IgD-negative memory B cell (primary cell): Measurements from ENCODE around the gene ATP8B3. TPM values are rescaled to one million over a fixed set of nuclear protein-coding genes. Genes with fewer than 3 reads are reported as not detected.

Experiments used
- H3K27ac Mint-ChIP-seq, 3 donors: one replicate each; pipeline ENCODE4 v1.8.0; 2020 to 2022; ENCODE audit warnings: mild to moderate bottlenecking in 3 of 3, mixed read lengths in 3 of 3, moderate library complexity in 1 of 3
- H3K27me3 Mint-ChIP-seq: one replicate; pipeline ENCODE4 v1.8.0; 2021; ENCODE audit warnings: mixed read lengths
- H3K36me3 Mint-ChIP-seq: one replicate; pipeline ENCODE4 v1.8.0; 2020; ENCODE audit warnings: mild to moderate bottlenecking, mixed read lengths
- H3K4me1 Mint-ChIP-seq, 3 donors: one replicate each; pipeline ENCODE4 v1.8.0; 2020 to 2022; ENCODE audit warnings: mixed read lengths in 3 of 3, mild to moderate bottlenecking in 1 of 3
- H3K4me3 Mint-ChIP-seq, 4 donors: one replicate each; pipeline ENCODE4 v1.8.0; 2020 to 2022; ENCODE audit warnings: mild to moderate bottlenecking in 4 of 4, mixed read lengths in 4 of 4, moderate library complexity in 3 of 4
- H3K9me3 Mint-ChIP-seq, 3 donors: one replicate each; pipeline ENCODE4 v1.8.0; 2020 to 2021; ENCODE audit warnings: mixed read lengths in 3 of 3, mild to moderate bottlenecking in 1 of 3
- polyA plus RNA-seq: library from polyadenylated mRNA; unstranded; fragments of 300-500 nt; fragmentation: Illumina TruSeq; gene quantifications from one replicate; pipeline ENCODE4 v1.2.3, GENCODE V29; 2021

The ATP8B3 gene
- polyA plus RNA-seq, 1 donor from 2014 or later: 1.2 TPM

DNA sequence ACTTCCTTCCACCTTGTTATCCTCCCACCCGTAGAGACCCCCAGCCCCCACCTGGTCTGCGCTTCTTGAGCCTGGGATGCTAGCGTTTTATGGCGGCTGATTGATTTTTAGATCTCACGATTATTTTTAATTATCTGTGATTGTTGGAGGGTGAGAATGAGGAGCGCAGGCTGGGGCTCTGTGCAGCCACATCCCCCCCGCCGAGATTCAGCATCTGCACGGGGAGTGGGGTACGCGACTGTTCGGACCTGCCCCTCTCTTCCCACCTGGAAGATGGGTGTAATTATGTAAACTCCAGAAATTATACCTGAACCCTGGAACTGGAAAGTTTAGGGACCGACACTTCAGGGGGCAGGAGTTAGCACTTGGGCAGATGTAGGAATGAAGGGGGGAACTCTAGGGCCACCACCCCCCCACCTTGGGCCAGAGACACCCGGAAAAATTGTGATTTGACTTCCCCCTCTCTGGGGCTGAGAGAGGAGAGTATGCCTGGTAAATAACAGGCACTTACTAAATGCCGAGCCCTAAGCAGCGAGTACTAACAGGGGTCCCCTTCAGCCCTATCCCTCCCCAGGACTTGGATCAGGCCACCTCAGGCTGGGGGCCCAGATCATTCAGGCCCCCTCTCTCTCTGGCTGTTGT, 60.6 kb downstream of the ATP8B3 start:
- peaks cover 0 to 14% (median 7%) of the 10 kb centered on the region in 3 donors for H3K4me1 Mint-ChIP-seq
- peak overlapping the region; percentile 69 to 96 (median 71) for H3K27ac Mint-ChIP-seq
- H3K36me3 Mint-ChIP-seq: no peaks in the 10 kb centered on the region

DNA sequence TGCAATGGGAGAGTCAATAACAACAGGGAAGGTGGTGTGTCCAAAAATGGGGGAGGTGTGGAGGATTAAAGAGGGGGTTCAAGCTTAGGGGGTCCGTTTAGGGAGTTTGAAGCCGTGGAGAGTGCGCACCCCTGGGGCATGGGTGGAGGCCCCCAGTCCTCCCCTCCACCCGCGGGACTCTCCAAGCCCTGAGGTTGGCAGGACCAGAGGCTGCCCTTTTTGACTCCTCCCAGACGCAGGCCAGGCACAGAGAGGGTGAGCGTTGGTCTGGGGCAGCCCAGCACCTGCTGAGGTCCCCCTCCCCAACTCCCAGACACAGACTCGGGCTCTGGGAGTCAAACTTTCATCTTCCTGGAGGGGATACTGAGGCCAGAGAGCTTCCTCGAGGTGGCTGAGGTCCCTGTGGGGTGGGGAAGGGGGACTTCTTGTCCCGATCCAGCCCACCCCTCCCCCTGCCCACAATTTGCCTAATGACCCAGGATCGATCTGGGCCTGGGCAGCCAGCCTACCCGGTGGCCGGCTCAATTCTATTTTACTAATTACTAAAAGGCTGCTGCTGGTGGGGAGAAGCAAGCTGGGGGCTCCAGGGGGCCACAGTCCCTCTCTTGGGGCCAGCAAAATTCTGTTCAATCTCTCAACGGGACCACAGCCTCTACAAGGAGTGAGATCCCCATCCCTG, 61.6 kb downstream of the ATP8B3 start:
- Mint-ChIP-seq H3K27me3 (peaks cover 26% of the 10 kb centered on the region), H3K9me3 (no peaks in the 10 kb centered on the region), H3K27ac (peak overlapping the region; percentile 39 to 96 (median 71)), H3K36me3 (no peaks in the 10 kb centered on the region), H3K4me3 (peak overlapping the region in 3 of 4 donors; percentile 12 to 80 (median 63)), H3K4me1 (peaks cover 0 to 13% (median 6%) of the 10 kb centered on the region in 3 donors)

More for the DNA sequence above, 60.6 kb downstream of the ATP8B3 start:
- H3K27me3 Mint-ChIP-seq: peaks cover 32% of the 10 kb centered on the region
- peak overlapping the region in 2 of 4 donors; percentile 57 to 80 for H3K4me3 Mint-ChIP-seq
- no peaks in the 10 kb centered on the region for H3K9me3 Mint-ChIP-seq

DNA sequence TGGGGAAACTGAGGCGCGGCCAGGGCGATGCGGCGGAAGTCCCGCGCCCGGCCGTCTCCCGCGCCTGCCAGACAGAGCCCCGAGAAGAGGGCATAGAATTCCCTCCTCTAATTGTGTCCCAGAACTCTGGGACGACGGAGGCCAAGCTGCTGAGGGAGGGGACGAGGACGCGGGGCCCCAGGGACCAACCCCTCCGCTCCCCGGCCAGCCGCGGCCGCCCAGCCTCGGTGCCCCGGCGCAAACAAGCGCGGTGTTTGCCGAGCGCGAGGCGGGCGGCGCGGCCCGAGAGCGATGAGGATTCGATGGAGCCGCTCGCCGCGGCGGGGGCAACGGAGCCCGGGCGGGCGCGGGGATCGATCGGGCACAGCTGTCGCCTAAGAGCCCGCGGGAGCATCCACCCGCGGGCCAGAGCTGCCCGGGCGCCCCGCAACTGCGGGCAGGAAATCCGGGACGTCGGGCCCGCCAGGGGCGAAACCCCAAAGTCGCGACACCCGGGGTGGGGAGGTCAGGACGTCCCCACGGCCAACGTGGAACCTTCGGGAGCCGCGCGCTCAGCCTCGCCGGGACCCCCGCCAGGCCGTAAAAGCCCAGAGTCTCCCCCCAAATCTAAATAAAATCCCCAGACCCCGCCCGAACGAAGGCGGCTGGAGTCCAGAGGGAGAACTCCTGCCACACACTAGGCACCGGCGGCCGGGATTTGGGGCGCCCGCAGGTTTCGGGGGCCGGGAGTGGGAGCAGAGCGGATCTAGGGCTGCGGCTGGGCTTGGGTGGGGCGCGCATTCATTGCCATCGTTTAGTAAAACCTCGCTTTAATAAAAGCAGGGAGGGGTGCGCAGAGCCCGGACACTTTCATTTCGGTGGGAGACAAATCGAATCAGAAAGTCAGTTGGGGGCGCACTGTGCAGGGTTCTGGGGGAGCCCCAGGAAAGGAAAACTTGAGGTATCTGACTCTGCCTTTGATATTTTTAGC, 62.4 kb downstream of the ATP8B3 start:
- H3K27ac Mint-ChIP-seq: peak overlapping the region in 2 of 3 donors; percentile 71 to 96
- no peaks in the 10 kb centered on the region for H3K9me3 Mint-ChIP-seq
- H3K36me3 Mint-ChIP-seq: no peaks in the 10 kb centered on the region
- H3K27me3 Mint-ChIP-seq: peaks cover 26% of the 10 kb centered on the region
- H3K4me3 Mint-ChIP-seq: peak overlapping the region; percentile 8 to 69 (median 63)
- H3K4me1 Mint-ChIP-seq: peaks cover 0 to 12% (median 6%) of the 10 kb centered on the region in 3 donors

DNA sequence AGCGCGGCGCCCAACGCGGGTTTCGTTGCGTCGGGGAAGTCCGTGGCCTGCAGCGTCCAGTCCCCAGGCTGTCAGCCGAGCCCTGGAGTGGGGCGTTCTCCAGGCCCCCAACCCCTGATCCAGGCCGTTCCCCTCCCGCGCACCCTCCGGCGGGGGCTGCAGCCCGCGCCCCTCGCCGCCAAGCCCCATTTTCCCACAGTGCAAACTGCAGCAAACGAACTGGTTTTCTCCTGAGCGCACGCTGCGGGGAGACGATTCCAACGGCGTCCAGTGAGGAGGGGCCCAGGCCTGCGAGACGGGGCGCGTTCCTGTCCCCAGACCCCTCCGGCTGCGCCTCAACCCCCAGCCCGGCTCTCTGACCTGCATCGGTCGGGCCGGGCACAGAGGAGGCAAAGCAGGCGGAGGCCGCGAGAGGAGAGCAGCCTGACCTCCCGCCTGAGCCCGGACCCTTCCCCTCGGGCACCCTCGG, 63.2 kb downstream of the ATP8B3 start:
- peak overlapping the region in 1 of 3 donors; percentile 7 for H3K27ac Mint-ChIP-seq
- H3K27me3 Mint-ChIP-seq: peaks cover 24% of the 10 kb centered on the region
- no peaks in the 10 kb centered on the region for H3K36me3 Mint-ChIP-seq
- H3K9me3 Mint-ChIP-seq: no peaks in the 10 kb centered on the region
- H3K4me3 Mint-ChIP-seq: peak overlapping the region in 1 of 4 donors; percentile 8
- peaks cover 0 to 12% (median 4%) of the 10 kb centered on the region in 3 donors for H3K4me1 Mint-ChIP-seq

DNA sequence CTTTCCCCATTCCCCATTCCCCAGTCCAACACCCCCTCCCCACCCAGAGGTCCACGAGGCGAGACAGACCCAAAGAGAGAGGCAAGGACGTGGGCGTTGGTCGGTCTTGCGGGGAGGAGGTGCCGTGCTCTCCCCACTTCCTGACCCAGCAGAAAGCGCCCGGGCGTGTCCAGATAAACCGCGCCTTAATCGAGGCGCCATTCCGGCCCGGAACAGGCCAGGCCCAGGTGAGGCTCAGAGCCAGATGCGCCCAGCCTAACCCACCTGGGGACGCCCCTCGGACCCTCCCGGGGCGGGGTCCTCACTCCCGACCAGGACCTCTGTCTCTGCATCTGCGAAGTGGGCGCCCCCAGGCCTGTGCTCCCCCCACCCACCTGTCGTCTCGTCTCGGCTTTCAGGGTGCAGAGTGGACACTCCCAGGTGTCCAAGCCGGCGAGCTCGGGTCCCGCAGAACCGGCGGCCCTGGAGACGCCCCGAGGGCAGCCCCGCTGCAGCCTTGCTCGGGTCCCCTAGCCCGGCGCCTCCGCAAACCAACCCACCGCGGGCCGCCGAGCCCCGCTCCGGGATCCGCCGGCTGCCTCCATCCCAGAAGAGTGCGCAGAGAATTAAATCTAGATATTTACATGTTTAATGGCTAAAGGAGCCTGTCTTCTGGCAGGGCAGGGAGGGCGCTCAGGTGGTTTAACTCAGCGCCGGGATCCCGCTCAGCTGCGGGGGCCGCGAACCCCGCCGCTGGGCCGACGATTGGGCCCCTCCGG, 63.8 kb downstream of the ATP8B3 start:
- Mint-ChIP-seq H3K4me1 (peaks cover 0 to 12% (median 4%) of the 10 kb centered on the region in 3 donors), H3K36me3 (no peaks in the 10 kb centered on the region), H3K27ac (peak overlapping the region in 2 of 3 donors; percentile 62 to 89), H3K27me3 (peaks cover 24% of the 10 kb centered on the region), H3K9me3 (no peaks in the 10 kb centered on the region), H3K4me3 (peak overlapping the region in 3 of 4 donors; percentile 58 to 91 (median 82))

DNA sequence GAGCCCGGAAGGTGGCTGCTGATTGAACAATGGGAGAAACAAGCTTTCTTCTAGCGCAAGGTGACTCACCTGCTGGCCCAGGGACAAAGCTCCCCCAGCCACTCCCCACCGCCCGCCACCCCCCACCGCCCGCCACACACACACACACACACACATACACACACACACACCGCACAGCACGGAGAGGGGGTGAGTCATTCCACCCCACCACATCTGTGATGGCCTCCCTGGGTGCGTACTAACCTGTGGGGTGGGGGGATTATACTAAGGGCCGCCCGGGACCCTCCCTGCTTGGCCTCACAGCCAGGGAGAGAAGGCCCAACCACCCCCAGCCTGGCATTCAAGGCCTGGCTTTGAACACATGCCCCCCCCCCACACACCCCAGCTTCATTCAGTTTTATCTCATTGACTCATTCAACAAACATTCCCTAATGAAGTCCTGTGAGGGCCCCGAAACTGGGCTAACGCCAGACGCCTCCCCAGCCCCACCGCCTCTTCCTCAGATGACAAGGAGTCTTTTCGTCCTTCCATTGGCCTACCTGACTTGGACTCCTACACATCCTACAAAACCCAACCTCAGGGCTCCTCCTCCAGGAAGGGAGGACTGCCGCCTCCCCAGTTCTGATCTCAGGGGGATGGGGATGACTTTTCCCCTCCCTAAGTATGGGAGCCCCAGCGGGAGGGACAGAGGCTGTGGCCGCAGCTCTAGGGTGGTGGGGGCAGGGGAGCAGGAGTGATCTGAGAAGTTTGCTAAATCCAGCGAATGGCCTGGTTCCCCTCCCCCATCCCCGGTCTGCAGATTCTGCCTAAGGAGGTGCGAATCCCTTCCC, 64.6 kb downstream of the ATP8B3 start:
- Mint-ChIP-seq H3K36me3 (no peaks in the 10 kb centered on the region), H3K9me3 (no peaks in the 10 kb centered on the region), H3K27ac (peak overlapping the region in 2 of 3 donors; percentile 62 to 89), H3K27me3 (peaks cover 24% of the 10 kb centered on the region), H3K4me3 (peak overlapping the region in 3 of 4 donors; percentile 58 to 91 (median 67)), H3K4me1 (peaks cover 0 to 12% (median 4%) of the 10 kb centered on the region in 3 donors)

DNA sequence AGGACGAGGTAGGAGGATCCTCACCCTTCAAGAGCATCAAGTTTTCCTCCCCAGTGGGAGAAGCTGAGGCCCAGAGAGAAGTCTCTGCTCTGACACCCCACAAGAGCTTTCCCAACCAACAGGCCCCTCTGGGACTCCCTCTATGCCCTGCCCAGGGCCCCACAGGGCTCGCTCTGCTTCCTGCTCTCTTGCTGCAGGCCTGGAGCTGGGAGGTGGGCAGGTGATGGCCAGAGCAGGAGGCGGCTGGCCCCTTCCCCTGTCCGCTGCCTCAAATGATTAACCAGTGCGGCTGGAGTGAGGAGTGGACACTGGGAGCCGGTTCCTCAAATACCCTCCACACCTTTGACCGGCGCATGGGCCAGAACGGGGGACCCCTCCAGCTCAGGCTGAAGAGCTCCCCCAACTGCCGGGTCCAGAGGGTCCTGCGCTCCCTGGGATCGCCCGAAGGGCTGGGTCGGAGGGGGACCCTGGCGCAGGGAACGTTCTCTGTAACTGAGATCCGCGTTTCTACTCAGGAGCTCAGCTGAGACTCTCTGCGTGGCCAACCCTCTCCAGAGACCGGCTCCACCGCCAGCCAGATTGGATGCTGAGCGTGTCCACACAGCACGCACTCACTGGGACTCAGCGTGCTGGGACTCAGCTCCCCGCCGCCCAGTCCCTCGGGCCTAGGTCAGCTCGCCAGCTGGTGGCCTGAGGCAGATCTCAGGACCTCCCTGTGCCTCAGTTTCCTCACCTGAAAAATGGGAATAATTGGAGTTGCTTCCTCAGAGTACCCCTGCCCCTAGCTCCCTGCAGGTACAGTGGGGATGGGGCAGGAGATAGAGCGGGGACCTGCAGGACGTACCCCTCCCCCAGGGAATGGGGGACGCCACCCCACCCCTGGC, 65.4 kb downstream of the ATP8B3 start:
- Mint-ChIP-seq H3K9me3 (peaks cover 0 to 1% (median 0%) of the 10 kb centered on the region in 3 donors), H3K27me3 (peaks cover 19% of the 10 kb centered on the region), H3K4me3 (peak overlapping the region in 2 of 4 donors; percentile 37 to 48), H3K4me1 (peaks cover 0 to 8% (median 3%) of the 10 kb centered on the region in 3 donors), H3K36me3 (no peaks in the 10 kb centered on the region), H3K27ac (peak overlapping the region in 1 of 3 donors; percentile 56)

DNA sequence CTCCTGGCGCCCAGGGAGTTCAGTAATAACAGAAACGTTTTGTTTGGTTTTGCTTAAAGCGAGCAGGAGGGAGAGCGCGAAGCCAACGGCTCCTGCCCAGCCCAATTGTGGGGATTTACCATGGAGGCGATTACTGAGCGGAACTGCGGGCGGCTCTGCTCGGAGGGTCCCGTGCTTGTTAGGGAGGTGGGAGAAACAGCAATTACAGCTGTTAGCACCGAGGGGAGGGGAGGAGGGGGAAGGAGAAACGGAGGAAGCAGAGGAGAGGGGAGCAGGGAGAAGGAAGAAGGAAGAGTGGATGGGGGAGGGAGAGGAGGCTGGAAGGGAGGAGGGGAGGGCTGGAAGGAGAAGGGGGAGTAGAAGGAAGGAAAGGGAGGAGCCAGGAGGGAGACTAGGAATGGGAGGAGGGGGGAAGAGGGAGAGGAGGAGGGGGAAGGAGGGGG, 66.5 kb downstream of the ATP8B3 start:
- peaks cover 0 to 8% (median 4%) of the 10 kb centered on the region in 3 donors for H3K4me1 Mint-ChIP-seq
- H3K9me3 Mint-ChIP-seq: peaks cover 0 to 4% (median under 1%) of the 10 kb centered on the region in 3 donors
- peaks cover 12% of the 10 kb centered on the region for H3K27me3 Mint-ChIP-seq
- H3K4me3 Mint-ChIP-seq: peak overlapping the region in 1 of 4 donors; percentile 67
- peak overlapping the region in 1 of 3 donors; percentile 56 for H3K27ac Mint-ChIP-seq
- H3K36me3 Mint-ChIP-seq: no peaks in the 10 kb centered on the region

DNA sequence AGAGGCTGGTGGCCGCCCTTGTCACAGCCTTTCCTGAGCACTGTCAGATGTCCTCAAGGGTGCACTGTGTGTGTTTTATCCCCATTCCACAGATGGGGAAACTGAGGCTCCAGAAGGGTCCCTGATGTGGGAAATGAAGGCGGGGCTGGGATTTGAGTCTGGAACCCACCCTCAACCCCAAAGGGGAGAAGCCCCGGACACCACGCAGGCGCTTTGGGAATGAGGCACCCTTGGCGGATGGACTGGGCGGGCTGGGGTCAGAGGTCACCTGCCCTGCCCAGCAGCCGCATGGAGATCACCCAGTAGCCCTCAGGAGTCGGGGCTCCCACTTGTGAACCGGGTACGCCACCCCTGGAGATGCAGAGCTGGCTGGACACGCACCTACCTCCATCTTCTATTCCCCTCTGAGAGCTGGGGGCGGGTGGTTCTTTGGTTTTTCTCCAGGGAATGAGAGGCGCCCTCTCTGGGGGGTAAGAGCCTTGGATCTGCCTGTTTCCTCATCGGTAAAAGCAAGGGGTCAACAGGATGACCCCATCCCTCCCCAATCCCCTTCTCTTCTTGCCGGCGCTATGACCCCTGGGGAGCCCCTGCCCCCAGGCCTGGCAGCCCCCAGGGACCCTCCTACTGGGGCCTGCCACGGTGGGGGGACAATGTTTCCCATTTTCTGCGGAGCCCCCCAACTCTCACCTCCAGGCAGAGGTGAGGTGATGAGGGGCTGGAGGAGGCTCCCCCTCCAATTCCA, 67.1 kb downstream of the ATP8B3 start:
- H3K27me3 Mint-ChIP-seq: peaks cover 11% of the 10 kb centered on the region
- peaks cover 0 to 6% (median 2%) of the 10 kb centered on the region in 3 donors for H3K4me1 Mint-ChIP-seq
- H3K9me3 Mint-ChIP-seq: peaks cover 0 to 7% (median 1%) of the 10 kb centered on the region in 3 donors
- H3K27ac Mint-ChIP-seq: peak overlapping the region in 1 of 3 donors; percentile 56
- H3K4me3 Mint-ChIP-seq: peak overlapping the region in 1 of 4 donors; percentile 28
- H3K36me3 Mint-ChIP-seq: no peaks in the 10 kb centered on the region

DNA sequence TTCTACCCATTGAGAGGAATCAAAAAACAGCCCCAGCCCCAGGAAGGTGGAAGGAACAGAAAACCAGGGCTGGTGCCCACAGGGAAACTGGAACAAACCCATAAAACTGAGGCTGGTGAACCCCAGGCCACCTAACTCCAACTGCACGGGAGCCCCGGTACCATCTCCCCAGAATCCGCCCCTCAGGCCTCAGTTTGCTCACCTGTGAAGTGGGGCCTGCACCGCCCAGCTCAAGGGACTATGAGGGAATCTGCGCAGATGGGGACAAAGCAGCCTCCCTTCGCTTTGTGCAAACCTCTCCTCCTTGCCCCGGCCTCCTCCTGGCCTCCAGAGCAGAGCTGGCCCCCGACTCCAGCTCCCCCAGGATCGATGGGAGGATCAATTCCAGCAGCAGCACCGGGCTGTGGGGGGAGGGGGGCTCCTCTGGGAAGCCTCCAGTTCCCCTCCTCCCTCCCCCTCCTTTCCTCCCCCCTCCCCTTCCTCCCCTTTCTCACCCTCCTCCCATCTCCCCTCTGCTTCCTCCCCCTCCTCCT, 67.9 kb downstream of the ATP8B3 start:
- Mint-ChIP-seq H3K27me3 (peaks cover 9% of the 10 kb centered on the region), H3K9me3 (peaks cover 0 to 7% (median 1%) of the 10 kb centered on the region in 3 donors), H3K36me3 (no peaks in the 10 kb centered on the region), H3K4me1 (peaks cover 0 to 4% (median 1%) of the 10 kb centered on the region in 3 donors), H3K27ac (peak overlapping the region in 1 of 3 donors; percentile 53), H3K4me3 (no peak overlapping the region)

DNA sequence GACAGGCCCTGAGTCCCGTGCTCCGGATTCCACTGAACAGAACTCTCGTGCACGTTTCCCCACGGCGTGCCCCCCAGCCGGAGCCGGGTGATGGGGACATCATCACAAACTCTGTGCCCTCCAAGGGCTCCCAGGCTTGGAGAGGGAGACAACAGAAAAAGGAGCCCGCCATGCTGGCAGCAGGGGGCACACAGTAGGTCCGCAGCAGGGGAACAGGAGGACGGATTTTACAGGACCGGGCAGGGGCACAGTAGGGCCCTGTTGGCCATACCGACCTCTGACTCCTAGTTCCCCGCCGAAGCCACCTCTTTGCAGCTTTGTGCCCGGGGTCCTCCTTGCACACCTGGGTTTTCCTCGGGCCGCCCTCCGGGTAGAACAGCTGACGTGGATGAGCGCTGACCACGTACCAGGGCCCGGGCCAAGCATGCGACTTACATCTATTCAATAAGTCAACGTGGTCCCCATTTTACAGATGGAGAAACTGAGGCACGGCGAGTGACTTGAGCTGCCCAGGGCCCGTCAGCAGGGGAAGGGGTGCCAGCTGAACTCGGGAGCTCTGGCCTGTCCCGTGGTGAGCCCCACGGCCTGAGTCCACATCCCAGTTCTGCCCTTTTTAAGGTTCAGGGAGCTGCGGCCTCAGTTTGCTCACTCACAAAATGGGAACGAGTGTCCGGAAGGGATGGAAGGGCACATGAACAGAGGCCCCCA, 68.9 kb downstream of the ATP8B3 start:
- Mint-ChIP-seq H3K27ac (no peak overlapping the region), H3K36me3 (no peaks in the 10 kb centered on the region), H3K9me3 (peaks cover 0 to 7% (median 1%) of the 10 kb centered on the region in 3 donors), H3K4me3 (no peak overlapping the region), H3K27me3 (peaks cover 9% of the 10 kb centered on the region), H3K4me1 (peaks cover 0 to 4% (median 1%) of the 10 kb centered on the region in 3 donors)
